HUES6 (cell line): ENCODE results near the gene NOC3L.

Source experiments
- H3K27ac ChIP-seq: 2 replicates; pipeline ENCODE4 v1.7.0; 2013; ENCODE audit warnings: low read depth, mild to moderate bottlenecking, low read length, inconsistent platforms
- H3K27me3 ChIP-seq: 2 replicates; pipeline ENCODE4 v1.6.1; 2013; ENCODE audit warnings: low read length; ENCODE audit not compliant: control insufficient read depth, insufficient read depth
- H3K36me3 ChIP-seq: 2 replicates; pipeline ENCODE4 v1.6.1; 2013; ENCODE audit warnings: low read length; ENCODE audit not compliant: control insufficient read depth, insufficient read depth
- H3K4me1 ChIP-seq: 2 replicates; pipeline ENCODE4 v1.6.1; 2013; ENCODE audit warnings: low read length; ENCODE audit not compliant: control insufficient read depth, insufficient read depth
- H3K4me3 ChIP-seq: 2 replicates; pipeline ENCODE4 v1.5.1; 2013; ENCODE audit warnings: low read depth, low read length
- H3K9ac ChIP-seq: one replicate; pipeline ENCODE4 v1.6.1; 2013; ENCODE audit warnings: mild to moderate bottlenecking, low read length
- H3K9me3 ChIP-seq: 2 replicates; pipeline ENCODE4 v1.6.1; 2013; ENCODE audit warnings: low read depth, low read length; ENCODE audit not compliant: control insufficient read depth, insufficient read depth

The NOC3L gene

GRCh38 chr10:94299417-94299816 lies 63.3 kb downstream of the NOC3L start:
- H3K9ac ChIP-seq = no peak overlapping the region
- H3K9me3 ChIP-seq = no peaks in the 10 kb centered on the region
- no peak overlapping the region for H3K4me3 ChIP-seq
- no peaks in the 10 kb centered on the region for H3K4me1 ChIP-seq
- no peaks in the 10 kb centered on the region for H3K36me3 ChIP-seq
- no peaks in the 10 kb centered on the region for H3K27me3 ChIP-seq
- no peak overlapping the region for H3K27ac ChIP-seq

GRCh38 chr10:94294168-94294567 lies 68.6 kb downstream of the NOC3L start:
- Histone ChIP-seq H3K36me3 (no peaks in the 10 kb centered on the region), H3K9me3 (no peaks in the 10 kb centered on the region), H3K4me1 (peaks cover 1% of the 10 kb centered on the region; the same call in 1 of the 2 replicates), H3K4me3 (no peak overlapping the region), H3K27me3 (no peaks in the 10 kb centered on the region), H3K27ac (no peak overlapping the region), H3K9ac (no peak overlapping the region)

GRCh38 chr10:94293354-94293753 lies 69.4 kb downstream of the NOC3L start:
- no peak overlapping the region for H3K4me3 ChIP-seq
- H3K4me1 ChIP-seq = peaks cover 9% of the 10 kb centered on the region
- no peaks in the 10 kb centered on the region for H3K27me3 ChIP-seq
- H3K36me3 ChIP-seq = no peaks in the 10 kb centered on the region
- H3K9ac ChIP-seq = no peak overlapping the region
- H3K9me3 ChIP-seq = no peaks in the 10 kb centered on the region
- H3K27ac ChIP-seq = no peak overlapping the region

- peaks cover 13% of the 10 kb centered on the region for H3K4me1 ChIP-seq
- H3K27me3 ChIP-seq = no peaks in the 10 kb centered on the region
- no peaks in the 10 kb centered on the region for H3K36me3 ChIP-seq
- no peaks in the 10 kb centered on the region for H3K9me3 ChIP-seq
- H3K4me3 ChIP-seq = no peak overlapping the region
- no peak overlapping the region for H3K27ac ChIP-seq
- H3K9ac ChIP-seq = no peak overlapping the region
Observed at GRCh38 chr10:94292434-94293090, 70.2 kb downstream of the NOC3L start.

- H3K27ac ChIP-seq = no peak overlapping the region
- H3K4me3 ChIP-seq = no peak overlapping the region
- no peaks in the 10 kb centered on the region for H3K9me3 ChIP-seq
- H3K4me1 ChIP-seq = peaks cover 13% of the 10 kb centered on the region
- no peaks in the 10 kb centered on the region for H3K27me3 ChIP-seq
- H3K9ac ChIP-seq = no peak overlapping the region
- no peaks in the 10 kb centered on the region for H3K36me3 ChIP-seq
Observed at GRCh38 chr10:94288361-94289101, 74.2 kb downstream of the NOC3L start.

- Histone ChIP-seq H3K4me3 (no peak overlapping the region), H3K27me3 (no peaks in the 10 kb centered on the region), H3K36me3 (no peaks in the 10 kb centered on the region), H3K4me1 (peaks cover 13% of the 10 kb centered on the region), H3K9ac (no peak overlapping the region), H3K27ac (no peak overlapping the region), H3K9me3 (no peaks in the 10 kb centered on the region)
Observed at GRCh38 chr10:94287336-94287735, 75.4 kb downstream of the NOC3L start.

- no peaks in the 10 kb centered on the region for H3K27me3 ChIP-seq
- H3K4me1 ChIP-seq = peaks cover 13% of the 10 kb centered on the region
- no peak overlapping the region for H3K4me3 ChIP-seq
- no peaks in the 10 kb centered on the region for H3K9me3 ChIP-seq
- H3K9ac ChIP-seq = no peak overlapping the region
- no peaks in the 10 kb centered on the region for H3K36me3 ChIP-seq
- H3K27ac ChIP-seq = no peak overlapping the region
Observed at GRCh38 chr10:94286901-94287300, 75.8 kb downstream of the NOC3L start.

- Histone ChIP-seq H3K9me3 (no peaks in the 10 kb centered on the region), H3K27me3 (no peaks in the 10 kb centered on the region), H3K4me3 (no peak overlapping the region), H3K4me1 (peaks cover 13% of the 10 kb centered on the region), H3K9ac (no peak overlapping the region), H3K36me3 (no peaks in the 10 kb centered on the region), H3K27ac (no peak overlapping the region)
Observed at GRCh38 chr10:94285271-94285670, 77.5 kb downstream of the NOC3L start.
